HFF-Myc (cell line): ENCODE measurements around the gene ZC3H6.

ENCODE experiments used
- DNase-seq: peaks from one replicate; pipeline ENCODE4 v3.0.0-alpha.2; 2011; ENCODE audit warnings: low read depth; ENCODE audit errors: extremely low read depth
- H3K4me3 ChIP-seq: replicated peaks from 2 replicates; pipeline ENCODE4 v1.5.1; 2011; ENCODE audit warnings: low read depth, mild to moderate bottlenecking, control low read depth, low read length
- TF ChIP-seq, protein P1 (sequence below): IDR thresholded peaks from 2 replicates; pipeline ENCODE4 v1.5.1; 2012; ENCODE audit warnings: mild to moderate bottlenecking, low read depth, low read length, control low read depth; ENCODE audit errors: missing control alignments

Gene ZC3H6

GRCh38 chr2:112305132-112305531 is 29.7 kb downstream of the ZC3H6 start:
- DNase-seq, result no peak
- TF ChIP-seq, protein P1, sequence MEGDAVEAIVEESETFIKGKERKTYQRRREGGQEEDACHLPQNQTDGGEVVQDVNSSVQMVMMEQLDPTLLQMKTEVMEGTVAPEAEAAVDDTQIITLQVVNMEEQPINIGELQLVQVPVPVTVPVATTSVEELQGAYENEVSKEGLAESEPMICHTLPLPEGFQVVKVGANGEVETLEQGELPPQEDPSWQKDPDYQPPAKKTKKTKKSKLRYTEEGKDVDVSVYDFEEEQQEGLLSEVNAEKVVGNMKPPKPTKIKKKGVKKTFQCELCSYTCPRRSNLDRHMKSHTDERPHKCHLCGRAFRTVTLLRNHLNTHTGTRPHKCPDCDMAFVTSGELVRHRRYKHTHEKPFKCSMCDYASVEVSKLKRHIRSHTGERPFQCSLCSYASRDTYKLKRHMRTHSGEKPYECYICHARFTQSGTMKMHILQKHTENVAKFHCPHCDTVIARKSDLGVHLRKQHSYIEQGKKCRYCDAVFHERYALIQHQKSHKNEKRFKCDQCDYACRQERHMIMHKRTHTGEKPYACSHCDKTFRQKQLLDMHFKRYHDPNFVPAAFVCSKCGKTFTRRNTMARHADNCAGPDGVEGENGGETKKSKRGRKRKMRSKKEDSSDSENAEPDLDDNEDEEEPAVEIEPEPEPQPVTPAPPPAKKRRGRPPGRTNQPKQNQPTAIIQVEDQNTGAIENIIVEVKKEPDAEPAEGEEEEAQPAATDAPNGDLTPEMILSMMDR, result no peak

GRCh38 chr2:112310906-112311305 is 35.5 kb downstream of the ZC3H6 start:
- DNase-seq, result no peak
- no peak overlapping the region for H3K4me3 ChIP-seq
- TF ChIP-seq, protein P1, result no peak

More at GRCh38 chr2:112305132-112305531, 29.7 kb downstream of the ZC3H6 start:
- no peak overlapping the region for H3K4me3 ChIP-seq

- DNase-seq, result no peak
- no peak overlapping the region for H3K4me3 ChIP-seq
Measured at GRCh38 chr2:112311932-112312331, 36.5 kb downstream of the ZC3H6 start.

GRCh38 chr2:112312821-112313220 is 37.4 kb downstream of the ZC3H6 start:
- H3K4me3 ChIP-seq, result no peak overlapping the region
- TF ChIP-seq, protein P1, result no peak
- DNase-seq, result no peak

More at GRCh38 chr2:112311932-112312331, 36.5 kb downstream of the ZC3H6 start:
- TF ChIP-seq, protein P1, result no peak

DNA sequence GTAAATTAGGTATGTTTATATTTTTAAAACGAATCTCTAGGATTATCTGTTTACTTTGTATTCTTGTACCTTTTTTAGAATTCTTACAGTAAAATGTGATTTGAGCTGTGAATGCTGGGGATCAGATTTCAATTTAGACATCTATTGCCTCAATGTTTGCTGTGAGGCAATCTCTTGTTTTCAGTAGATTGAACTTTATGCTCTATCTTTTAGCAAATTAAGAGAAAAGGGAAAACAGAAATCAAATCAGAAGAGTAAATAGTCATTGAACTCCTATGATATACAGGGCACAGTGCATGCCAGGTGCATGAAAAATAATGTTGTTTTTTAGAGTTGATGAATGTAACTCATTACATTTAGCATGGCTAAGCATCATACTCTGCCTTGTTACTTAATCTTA is 39.5 kb downstream of the ZC3H6 start:
- DNase-seq, result no peak
- no peak overlapping the region for H3K4me3 ChIP-seq
- TF ChIP-seq, protein P1, result no peak

DNA sequence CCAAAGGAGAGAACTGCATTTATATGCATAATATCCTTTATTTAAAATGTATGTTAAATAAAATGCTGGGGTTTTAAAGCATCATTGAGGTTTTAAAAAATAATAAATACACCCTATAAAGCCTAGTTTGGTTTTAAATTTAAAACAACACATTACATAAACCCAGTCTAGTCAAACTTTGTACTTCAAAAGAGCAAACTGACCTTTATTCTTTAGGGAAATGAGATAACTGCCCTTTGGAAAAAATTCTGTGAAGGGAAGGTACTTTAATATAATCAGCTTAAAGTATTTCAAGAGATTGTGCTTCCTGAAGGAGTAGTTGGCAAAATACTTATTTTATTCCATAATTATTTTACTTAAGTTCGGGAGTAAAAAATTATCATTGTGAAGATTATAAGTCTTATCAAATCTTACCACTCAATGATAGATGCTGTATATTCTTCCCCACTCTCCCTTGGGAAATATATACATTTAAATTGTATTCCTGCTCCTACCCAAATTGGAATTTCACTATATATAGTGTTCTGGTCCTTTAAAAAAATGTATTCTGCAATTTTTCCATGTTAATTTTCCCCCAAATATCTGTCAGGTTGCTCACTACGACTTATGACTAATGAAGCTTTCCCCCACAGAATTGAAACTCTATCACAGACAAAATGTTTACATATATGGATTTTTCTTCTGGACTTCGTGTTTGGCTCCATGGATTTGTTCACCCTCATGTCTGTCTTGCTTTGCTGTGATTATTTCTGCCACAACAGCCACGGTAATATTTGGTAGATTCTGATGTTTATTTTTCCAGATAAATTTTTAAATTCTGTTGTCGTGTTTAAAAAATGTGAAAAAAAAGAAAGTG is 42.1 kb downstream of the ZC3H6 start:
- no peak for DNase-seq

More for the DNA sequence above, 42.1 kb downstream of the ZC3H6 start:
- H3K4me3 ChIP-seq, result no peak overlapping the region
- TF ChIP-seq, protein P1, result no peak
